Measurements from ENCODE around the gene LILRB1.
"Not testable (repeated sequence)": the region's sequence is repeated elsewhere in the genome, so short reads cannot be mapped to it uniquely, and the experiment has no call there.

Gene LILRB1

GRCh38 chr19:54667217-54667616, 36.9 kb downstream of the LILRB1 start:
- no peak for DNase-seq

GRCh38 chr19:54668353-54668752, 38.1 kb downstream of the LILRB1 start:
- no peak for DNase-seq

GRCh38 chr19:54670576-54671357, 40.5 kb downstream of the LILRB1 start:
- DNase-seq = no peak

- DNase-seq = no peak
Observed at GRCh38 chr19:54673222-54673621, 42.9 kb downstream of the LILRB1 start.

- DNase-seq = peak; percentile 58 to 61
Observed at GRCh38 chr19:54674021-54674617, 43.8 kb downstream of the LILRB1 start.

DNA sequence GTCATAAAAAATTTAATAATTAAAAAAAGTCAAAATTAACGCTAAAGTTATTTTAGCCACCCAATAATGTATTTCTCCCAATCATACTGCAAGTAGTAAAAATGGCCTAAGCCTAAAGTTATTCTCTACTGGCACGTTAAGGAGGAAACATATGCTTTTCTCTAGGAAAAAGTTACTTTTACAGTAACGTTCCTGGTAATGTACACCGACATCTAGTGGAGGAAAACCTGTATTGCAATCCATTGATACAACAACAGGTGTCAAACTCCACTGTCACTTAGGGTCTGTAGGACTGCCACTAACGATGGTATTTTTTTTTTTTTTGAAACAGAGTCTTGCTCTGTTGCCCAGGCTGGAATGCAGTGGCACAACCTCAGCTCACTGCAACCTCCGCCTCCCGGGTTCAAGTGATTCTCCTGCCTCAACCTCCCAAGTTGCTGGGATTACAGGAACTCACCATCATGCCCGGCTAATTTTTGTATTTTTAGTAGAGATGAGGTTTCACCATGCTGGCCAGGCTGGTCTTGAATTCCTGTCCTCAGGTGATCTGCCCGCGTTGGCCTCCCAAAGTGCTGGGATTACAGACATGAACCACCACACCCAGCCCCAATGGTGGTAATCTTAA, 46.0 kb downstream of the LILRB1 start:
- DNase-seq = peak; percentile 42 to 45

DNA sequence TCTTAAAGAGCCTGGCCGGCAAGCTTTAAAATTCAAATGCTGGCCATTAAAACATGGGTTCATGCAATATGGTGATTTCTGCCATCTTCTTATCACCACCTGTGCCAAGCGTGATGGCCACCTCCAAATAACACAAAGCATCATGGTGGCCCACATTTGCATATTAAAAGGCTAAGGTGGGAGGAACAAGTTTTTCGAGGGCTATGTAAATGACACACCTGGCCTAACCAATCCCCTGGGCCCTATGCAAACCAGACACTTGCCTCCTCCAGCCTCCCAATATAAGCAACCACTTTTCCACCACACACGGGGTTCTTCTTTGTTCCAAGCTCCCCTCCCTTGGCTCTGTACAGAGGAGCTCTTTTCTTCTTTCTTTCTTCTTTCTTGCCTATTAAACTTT, 46.9 kb downstream of the LILRB1 start:
- no peak for DNase-seq

- not testable (repeated sequence) for DNase-seq
Observed at GRCh38 chr19:54681596-54681995, 51.3 kb downstream of the LILRB1 start.

DNA sequence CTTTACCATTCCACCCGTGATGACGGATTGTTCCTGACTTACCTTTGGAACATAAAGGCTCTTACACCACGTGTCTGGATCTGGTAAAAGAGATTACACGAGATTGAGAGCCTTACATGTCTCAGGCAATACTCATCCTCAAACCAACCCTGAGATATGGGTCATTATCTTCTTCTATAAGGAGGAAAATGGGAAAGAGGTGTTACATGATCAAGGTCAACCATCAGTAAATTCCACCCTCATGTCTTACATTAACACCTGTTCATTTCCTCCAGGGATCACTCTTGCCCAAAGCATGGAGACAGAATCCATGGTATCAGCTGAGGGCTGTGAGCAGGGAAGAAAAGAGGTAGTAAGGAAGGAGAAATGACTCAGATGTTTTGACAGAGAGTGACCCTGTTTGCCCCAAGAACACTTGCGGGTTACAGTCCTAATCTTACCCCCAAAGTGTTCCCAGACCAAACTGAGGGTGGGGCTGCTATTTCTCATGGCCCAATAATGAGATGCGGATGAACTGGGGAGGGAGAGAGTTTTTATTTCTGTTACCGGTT, 52.1 kb downstream of the LILRB1 start:
- DNase-seq = peak; percentile 7 to 31

GRCh38 chr19:54684527-54684926, 54.2 kb downstream of the LILRB1 start:
- DNase-seq = peak; percentile 56 to 65
